GM23338 (cell line): ENCODE results near the gene SLC44A4. TPM values are rescaled to one million over a fixed set of nuclear protein-coding genes. Genes with fewer than 3 reads are reported as not detected.

Experiments used
- ATAC-seq: fragments of 200-7000 bp; cut with Tn5 transposase; 3 replicates; pipeline ENCODE4 v1.9.1; 2020
- DNase-seq: peaks from one replicate; pipeline ENCODE4 v3.0.0-alpha.2; 2015; ENCODE audit warnings: low spot score
- H2AFZ ChIP-seq: fragments of 200-600 bp; sonication (generic); 2 replicates; pipeline ENCODE4 v1.8.0; 2016; ENCODE audit warnings: antibody characterized with exemption, mild to moderate bottlenecking, moderate library complexity
- H3F3A ChIP-seq: fragments of 200-600 bp; sonication (generic); replicated peaks from 2 replicates; pipeline ENCODE4 v1.8.0; 2017; ENCODE audit warnings: antibody characterized with exemption, mixed run types, low read depth
- H3K27ac ChIP-seq: fragments of 200-600 bp; sonication (generic); 2 replicates; pipeline ENCODE4 v1.6.1; 2016; ENCODE audit warnings: low read depth
- H3K27me3 ChIP-seq: fragments of 200-600 bp; sonication (generic); 2 replicates; pipeline ENCODE4 v1.8.0; 2016; ENCODE audit warnings: mild to moderate bottlenecking, mixed run types, moderate library complexity; ENCODE audit not compliant: insufficient read depth
- H3K36me3 ChIP-seq: fragments of 200-600 bp; sonication (generic); 2 replicates; pipeline ENCODE4 v1.8.0; 2016; ENCODE audit warnings: mild to moderate bottlenecking; ENCODE audit not compliant: insufficient read depth
- H3K4me1 ChIP-seq: fragments of 200-600 bp; sonication (generic); 2 replicates; pipeline ENCODE4 v1.8.0; 2016; ENCODE audit warnings: mild to moderate bottlenecking, moderate library complexity; ENCODE audit not compliant: insufficient read depth
- H3K4me2 ChIP-seq: fragments of 200-600 bp; sonication (generic); 2 replicates; pipeline ENCODE4 v1.7.1; 2017; ENCODE audit warnings: mixed run types
- H3K4me3 ChIP-seq: fragments of 200-600 bp; sonication (generic); 2 replicates; pipeline ENCODE4 v1.6.1; 2016; ENCODE audit warnings: mixed run types
- H3K79me2 ChIP-seq: fragments of 200-600 bp; sonication (generic); replicated peaks from 2 replicates; pipeline ENCODE4 v1.8.0; 2017; ENCODE audit warnings: mild to moderate bottlenecking; ENCODE audit not compliant: insufficient read depth
- H3K9me2 ChIP-seq: fragments of 200-600 bp; sonication (generic); 2 replicates; pipeline ENCODE4 v1.8.0; 2017; ENCODE audit not compliant: insufficient read depth
- H4K20me1 ChIP-seq: fragments of 200-600 bp; sonication (generic); replicated peaks from 2 replicates; pipeline ENCODE4 v1.8.0; 2017; ENCODE audit warnings: mild to moderate bottlenecking; ENCODE audit not compliant: insufficient read depth
- H3K27ac Mint-ChIP-seq: 2 replicates; pipeline ENCODE4 v1.8.0; 2020; ENCODE audit warnings: inconsistent platforms, mild to moderate bottlenecking, moderate library complexity, mixed read lengths
- H3K27me3 Mint-ChIP-seq: 3 replicates; pipeline ENCODE4 v1.8.0; 2022; ENCODE audit warnings: low read depth, mild to moderate bottlenecking, moderate library complexity, mixed read lengths, inconsistent platforms; ENCODE audit not compliant: insufficient read depth, poor library complexity
- H3K36me3 Mint-ChIP-seq: 3 replicates; pipeline ENCODE4 v1.8.0; 2021; ENCODE audit warnings: low read depth, mild to moderate bottlenecking, inconsistent platforms, moderate library complexity, mixed read lengths
- H3K4me1 Mint-ChIP-seq: 3 replicates; pipeline ENCODE4 v1.8.0; 2020; ENCODE audit warnings: mild to moderate bottlenecking, inconsistent platforms, mixed read lengths
- H3K4me3 Mint-ChIP-seq: 3 replicates; pipeline ENCODE4 v1.8.0; 2021; ENCODE audit warnings: moderate library complexity, mild to moderate bottlenecking, inconsistent platforms, mixed read lengths
- H3K9me3 Mint-ChIP-seq: 3 replicates; pipeline ENCODE4 v1.8.0; 2020; ENCODE audit warnings: moderate library complexity, mild to moderate bottlenecking, inconsistent platforms, mixed read lengths
- CREB1 ChIP-seq: fragments of 250-450 bp; sonication (Bioruptor Pico); IDR thresholded peaks from 2 replicates; pipeline ENCODE4 v1.5.0; 2020; ENCODE audit warnings: low read depth, mild to moderate bottlenecking, moderate library complexity
- EZH2 ChIP-seq: fragments of 200-600 bp; sonication (generic); IDR thresholded peaks from one replicate; pipeline ENCODE4 v1.8.0; 2017; ENCODE audit warnings: antibody characterized with exemption, mild to moderate bottlenecking, low read depth; ENCODE audit not compliant: unreplicated experiment
- NANOG ChIP-seq: IDR thresholded peaks from 2 replicates; pipeline ENCODE4 v1.6.1; 2016; ENCODE audit warnings: antibody characterized with exemption, borderline replicate concordance
- STAT1 ChIP-seq: IDR thresholded peaks from one replicate; pipeline ENCODE4 v1.6.1; 2016; ENCODE audit warnings: antibody characterized with exemption; ENCODE audit not compliant: unreplicated experiment
- ZNF114 ChIP-seq: fragments of 250-450 bp; sonication (Bioruptor Pico); IDR thresholded peaks from 2 replicates; pipeline ENCODE4 v1.5.0; 2020; ENCODE audit warnings: mild to moderate bottlenecking, moderate library complexity
- polyA plus RNA-seq: library from polyadenylated mRNA; unstranded; fragments of >200 nt; fragmentation: Nextera tagmentation; extraction: Ambion mirVana; gene quantifications from 2 replicates; pipeline ENCODE4 v1.2.1, GENCODE V29; 2016
- total RNA-seq: library from RNA; depleted of rRNA; stranded (reverse); fragments of >200 nt; shearing (Covaris generic); gene quantifications from 2 replicates; pipeline ENCODE4 v1.2.3, GENCODE V29; 2014
- TF ChIP-seq, protein P1 (sequence below): IDR thresholded peaks from 2 replicates; pipeline ENCODE4 v1.6.1; 2016; ENCODE audit warnings: antibody characterized with exemption
- TF ChIP-seq, protein P2 (sequence below), 2 experiments: fragments of 200-600 bp in 1 of 2; sonication (generic) in 1 of 2; conservative IDR thresholded peaks; 2 replicates each; pipeline versions ENCODE4 v1.5.1 to v1.6.1; 2016 to 2017; ENCODE audit warnings: antibody characterized with exemption in 2 of 2, low read depth in 2 of 2, mild to moderate bottlenecking in 2 of 2, moderate library complexity in 1 of 2

The SLC44A4 gene
- total and polyA plus RNA-seq, 2 experiments from 2014 or later, result 1.1 to 3.7 TPM

DNA sequence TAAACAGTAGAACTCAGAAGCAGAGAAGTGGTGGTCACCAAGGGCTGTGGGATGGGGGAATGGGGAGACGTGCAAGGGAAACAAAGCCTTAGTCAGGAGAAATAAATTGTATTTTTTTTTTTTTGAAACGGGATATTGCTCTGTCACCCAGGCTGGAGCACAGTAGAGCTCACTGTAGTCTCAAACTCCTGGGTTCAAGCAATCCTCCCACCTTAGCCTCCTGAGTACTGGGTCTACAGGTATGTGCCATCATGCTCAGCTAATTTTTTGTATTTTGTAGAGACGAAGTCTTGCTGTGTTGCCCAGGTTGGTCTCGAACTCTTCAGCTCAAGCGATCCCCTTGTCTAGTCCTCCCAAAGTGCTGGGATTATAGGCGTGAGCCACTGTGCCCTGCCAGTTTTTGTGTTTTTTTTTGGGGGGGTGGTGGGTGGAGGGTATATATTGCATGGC, 47.9 kb downstream of the SLC44A4 start (continued):
- no peak for TF ChIP-seq EZH2
- no peak for TF ChIP-seq ZNF114 (CRISPR knock-in tag)
- TF ChIP-seq NANOG, result no peak
- no peak for TF ChIP-seq STAT1
- no peak for TF ChIP-seq CREB1 (CRISPR knock-in tag)
- TF ChIP-seq, protein P1, sequence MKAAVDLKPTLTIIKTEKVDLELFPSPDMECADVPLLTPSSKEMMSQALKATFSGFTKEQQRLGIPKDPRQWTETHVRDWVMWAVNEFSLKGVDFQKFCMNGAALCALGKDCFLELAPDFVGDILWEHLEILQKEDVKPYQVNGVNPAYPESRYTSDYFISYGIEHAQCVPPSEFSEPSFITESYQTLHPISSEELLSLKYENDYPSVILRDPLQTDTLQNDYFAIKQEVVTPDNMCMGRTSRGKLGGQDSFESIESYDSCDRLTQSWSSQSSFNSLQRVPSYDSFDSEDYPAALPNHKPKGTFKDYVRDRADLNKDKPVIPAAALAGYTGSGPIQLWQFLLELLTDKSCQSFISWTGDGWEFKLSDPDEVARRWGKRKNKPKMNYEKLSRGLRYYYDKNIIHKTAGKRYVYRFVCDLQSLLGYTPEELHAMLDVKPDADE, result no peak

DNA sequence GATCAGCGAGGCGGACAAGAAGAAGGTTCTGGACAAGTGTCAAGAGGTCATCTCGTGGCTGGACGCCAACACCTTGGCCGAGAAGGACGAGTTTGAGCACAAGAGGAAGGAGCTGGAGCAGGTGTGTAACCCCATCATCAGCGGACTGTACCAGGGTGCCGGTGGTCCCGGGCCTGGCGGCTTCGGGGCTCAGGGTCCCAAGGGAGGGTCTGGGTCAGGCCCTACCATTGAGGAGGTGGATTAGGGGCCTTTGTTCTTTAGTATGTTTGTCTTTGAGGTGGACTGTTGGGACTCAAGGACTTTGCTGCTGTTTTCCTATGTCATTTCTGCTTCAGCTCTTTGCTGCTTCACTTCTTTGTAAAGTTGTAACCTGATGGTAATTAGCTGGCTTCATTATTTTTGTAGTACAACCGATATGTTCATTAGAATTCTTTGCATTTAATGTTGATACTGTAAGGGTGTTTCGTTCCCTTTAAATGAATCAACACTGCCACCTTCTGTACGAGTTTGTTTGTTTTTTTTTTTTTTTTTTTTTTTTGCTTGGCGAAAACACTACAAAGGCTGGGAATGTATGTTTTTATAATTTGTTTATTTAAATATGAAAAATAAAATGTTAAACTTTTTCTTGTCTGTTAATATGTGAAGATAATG, 49.0 kb downstream of the SLC44A4 start:
- Histone ChIP-seq H3K4me1 (peaks cover 25% of the 10 kb centered on the region), H3K9me2 (no peaks in the 10 kb centered on the region), H3K4me3 (peak overlapping the region; percentile 59), H3K36me3 (no peaks in the 10 kb centered on the region), H3K79me2 (peaks cover 25% of the 10 kb centered on the region), H2AFZ (no peak overlapping the region), H3K4me2 (peak overlapping the region; percentile 76), H3K27me3 (no peaks in the 10 kb centered on the region), H3F3A (peaks cover 20% of the 10 kb centered on the region), H3K27ac (no peak overlapping the region), H4K20me1 (peaks cover 5% of the 10 kb centered on the region)
- DNase-seq (peak; percentile 61), ATAC-seq (no peak)
- peaks cover 21% of the 10 kb centered on the region for H3K27me3 Mint-ChIP-seq
- H3K4me1 Mint-ChIP-seq, result peaks cover 26% of the 10 kb centered on the region
- no peak overlapping the region for H3K27ac Mint-ChIP-seq
- peak overlapping the region; percentile 87 for H3K4me3 Mint-ChIP-seq
- H3K36me3 Mint-ChIP-seq, result peaks cover 6% of the 10 kb centered on the region
- TF ChIP-seq, protein P2, sequence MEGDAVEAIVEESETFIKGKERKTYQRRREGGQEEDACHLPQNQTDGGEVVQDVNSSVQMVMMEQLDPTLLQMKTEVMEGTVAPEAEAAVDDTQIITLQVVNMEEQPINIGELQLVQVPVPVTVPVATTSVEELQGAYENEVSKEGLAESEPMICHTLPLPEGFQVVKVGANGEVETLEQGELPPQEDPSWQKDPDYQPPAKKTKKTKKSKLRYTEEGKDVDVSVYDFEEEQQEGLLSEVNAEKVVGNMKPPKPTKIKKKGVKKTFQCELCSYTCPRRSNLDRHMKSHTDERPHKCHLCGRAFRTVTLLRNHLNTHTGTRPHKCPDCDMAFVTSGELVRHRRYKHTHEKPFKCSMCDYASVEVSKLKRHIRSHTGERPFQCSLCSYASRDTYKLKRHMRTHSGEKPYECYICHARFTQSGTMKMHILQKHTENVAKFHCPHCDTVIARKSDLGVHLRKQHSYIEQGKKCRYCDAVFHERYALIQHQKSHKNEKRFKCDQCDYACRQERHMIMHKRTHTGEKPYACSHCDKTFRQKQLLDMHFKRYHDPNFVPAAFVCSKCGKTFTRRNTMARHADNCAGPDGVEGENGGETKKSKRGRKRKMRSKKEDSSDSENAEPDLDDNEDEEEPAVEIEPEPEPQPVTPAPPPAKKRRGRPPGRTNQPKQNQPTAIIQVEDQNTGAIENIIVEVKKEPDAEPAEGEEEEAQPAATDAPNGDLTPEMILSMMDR (conservative IDR thresholded peaks at IDR 0.05; ENCODE audit: low read depth in 2 of 2), result peak; percentile 52 to 75; a peak in 3 of 4 replicates
- TF ChIP-seq, protein P1, result no peak
- peaks cover 7% of the 10 kb centered on the region; the same call in 2 of the 3 replicates for H3K9me3 Mint-ChIP-seq
